CD4-positive, alpha-beta T cell treated with Interleukin-4 for 4 hours (primary cell): ENCODE results near the gene XAGE5.
"Not testable (repeated sequence)": the region's sequence is repeated elsewhere in the genome, so short reads cannot be mapped to it uniquely, and the experiment has no call there.

ENCODE experiments used
- DNase-seq: peaks from one replicate; pipeline ENCODE4 v3.0.0-alpha.2; 2020

The XAGE5 gene, protein sequence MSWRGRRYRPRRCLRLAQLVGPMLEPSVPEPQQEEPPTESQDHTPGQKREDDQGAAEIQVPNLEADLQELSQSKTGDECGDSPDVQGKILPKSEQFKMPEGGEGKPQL

DNA sequence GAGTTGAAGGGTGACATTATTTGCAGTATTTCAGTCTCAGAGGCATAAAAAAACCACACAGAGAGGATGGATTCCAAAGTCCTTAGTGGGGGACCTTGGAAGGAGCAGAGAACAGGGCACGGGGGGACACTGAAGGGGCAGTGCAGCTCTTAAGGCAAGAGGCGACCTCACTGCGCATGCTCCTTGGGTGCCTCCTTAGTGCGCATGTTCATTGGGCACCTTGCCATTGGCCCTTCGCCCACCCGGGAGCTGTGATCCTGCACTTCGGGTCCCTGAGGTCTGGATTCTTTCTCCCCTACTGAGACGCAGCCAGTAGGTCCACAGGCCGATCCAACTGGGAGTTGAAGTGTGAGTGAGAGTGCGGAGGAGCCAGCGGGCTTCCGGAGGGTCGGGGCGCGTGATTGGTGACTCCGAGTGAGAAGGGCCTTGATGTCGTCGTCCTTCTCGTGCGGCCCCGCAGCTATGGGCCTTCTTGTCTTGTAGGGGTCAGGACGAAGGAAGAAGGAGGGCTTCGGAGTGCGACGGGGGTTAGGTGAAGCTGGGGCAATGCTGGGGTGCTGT, at the start of gene XAGE5:
XAGE5 (plus strand) TSS at position 223 of the 561 bp plus-strand sequence. CDS start 1,280 bp downstream, outside the sequence.
- no peak for DNase-seq

- DNase-seq, result not testable (repeated sequence)
Measured at GRCh38 chrX:52765983-52766382, 45.1 kb upstream of the XAGE5 start.

- DNase-seq, result not testable (repeated sequence)
Measured at GRCh38 chrX:52773504-52773903, 37.6 kb upstream of the XAGE5 start.

- DNase-seq, result not testable (repeated sequence)
Measured at GRCh38 chrX:52797327-52797726, 13.8 kb upstream of the XAGE5 start, which contains the start of gene SPANXN5. SPANXN5 (minus strand) TSS chrX:52797427; CDS start chrX:52797348, 79 bp downstream.

- DNase-seq, result not testable (repeated sequence)
Measured at GRCh38 chrX:52804876-52805275, 6.2 kb upstream of the XAGE5 start.

- no peak for DNase-seq
Measured at GRCh38 chrX:52819788-52820187, 8.7 kb downstream of the XAGE5 start.

GRCh38 chrX:52821079-52821760, 10.1 kb downstream of the XAGE5 start:
- DNase-seq, result no peak

DNA sequence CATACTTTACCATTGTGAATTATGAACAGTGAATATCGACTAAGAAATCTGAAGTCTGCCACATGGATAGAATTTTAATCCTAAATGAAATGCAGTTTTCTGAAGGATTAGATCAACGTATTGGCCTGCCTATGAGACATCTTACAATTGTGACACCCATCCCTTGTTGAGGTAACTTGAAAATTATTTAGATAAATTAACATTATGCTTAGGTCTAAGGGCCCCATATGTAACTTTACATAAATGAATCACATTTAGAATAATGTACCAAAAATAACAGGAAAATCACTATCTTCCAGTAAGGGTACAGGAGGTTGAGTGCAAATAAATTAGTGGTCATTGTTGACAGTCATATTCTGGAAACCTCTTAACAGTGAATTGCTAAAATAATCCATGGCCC, 13.5 kb downstream of the XAGE5 start:
- DNase-seq, result no peak

- no peak for DNase-seq
Measured at GRCh38 chrX:52830551-52830950, 19.5 kb downstream of the XAGE5 start.

DNA sequence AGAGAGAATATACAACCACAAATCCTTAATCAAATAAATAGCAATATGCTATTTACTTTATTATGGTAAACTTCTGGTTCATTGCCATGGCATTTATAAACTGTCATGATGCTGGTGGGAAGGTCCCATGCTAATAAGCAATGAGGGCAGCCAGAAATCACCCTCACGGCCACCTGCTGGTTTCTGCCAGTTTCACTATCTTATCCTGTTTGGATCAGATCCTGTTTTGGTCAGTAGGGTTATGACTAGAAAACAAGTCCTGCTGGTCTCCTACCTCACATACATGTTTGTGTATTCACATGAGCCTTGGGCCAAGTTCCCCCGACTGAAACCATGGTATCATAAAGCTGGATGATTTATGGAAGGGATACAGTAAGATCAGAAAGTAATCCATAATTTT, 28.1 kb downstream of the XAGE5 start:
- no peak for DNase-seq

DNA sequence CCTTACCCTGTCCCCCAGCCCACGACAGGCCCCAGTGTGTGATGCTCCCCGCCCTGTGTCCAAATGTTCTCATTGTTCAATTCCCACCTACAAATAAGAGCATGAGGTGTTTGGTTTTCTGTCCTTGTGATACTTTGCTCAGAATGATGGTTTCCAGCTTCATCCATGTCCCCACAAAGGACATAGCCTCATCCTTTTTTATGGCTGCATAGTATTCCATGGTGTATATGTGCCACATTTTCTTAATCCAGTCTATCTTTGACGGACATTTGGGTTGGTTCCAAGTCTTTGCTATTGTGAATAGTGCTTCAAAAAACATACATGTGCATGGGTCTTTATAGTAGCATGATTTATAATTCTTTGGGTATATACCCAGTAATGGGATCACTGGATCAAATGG, 32.5 kb downstream of the XAGE5 start:
- DNase-seq, result not testable (repeated sequence)

DNA sequence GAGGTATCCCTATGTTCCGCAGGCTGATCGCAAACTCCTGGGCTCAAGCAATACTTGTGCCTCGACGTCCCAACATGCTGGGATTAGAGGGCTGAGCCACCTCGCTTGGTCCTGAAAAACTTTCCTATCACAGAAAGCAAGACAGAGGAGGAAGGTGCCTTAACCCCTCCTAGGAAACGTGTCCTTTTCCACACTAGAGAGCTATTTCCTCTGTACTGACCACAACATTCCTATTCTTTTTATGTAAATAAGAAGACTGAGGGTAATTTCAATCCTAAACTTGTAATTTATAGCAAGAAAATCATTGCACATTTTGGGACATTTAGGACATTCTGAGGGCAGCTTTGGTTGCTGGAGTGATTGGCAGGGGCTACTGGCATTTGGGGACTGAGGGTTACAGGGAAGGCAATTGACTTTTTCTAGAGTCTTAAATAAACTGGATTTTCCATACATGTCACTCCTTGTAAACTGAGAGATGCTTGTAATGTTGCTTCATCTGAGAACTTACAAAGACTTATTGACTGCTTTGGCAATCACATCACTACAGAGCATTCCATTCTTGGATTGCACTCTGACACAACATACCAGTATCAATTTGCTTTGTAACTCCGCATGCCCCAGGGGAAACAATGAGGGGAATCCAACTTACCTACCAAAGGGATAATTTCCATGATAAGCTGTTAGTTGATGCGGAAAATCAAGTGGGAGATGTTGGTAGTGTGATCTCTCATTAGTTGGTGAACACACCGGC, 41.2 kb downstream of the XAGE5 start:
- no peak for DNase-seq

- DNase-seq, result not testable (repeated sequence)
Measured at GRCh38 chrX:52856991-52857525, 46.0 kb downstream of the XAGE5 start.

DNA sequence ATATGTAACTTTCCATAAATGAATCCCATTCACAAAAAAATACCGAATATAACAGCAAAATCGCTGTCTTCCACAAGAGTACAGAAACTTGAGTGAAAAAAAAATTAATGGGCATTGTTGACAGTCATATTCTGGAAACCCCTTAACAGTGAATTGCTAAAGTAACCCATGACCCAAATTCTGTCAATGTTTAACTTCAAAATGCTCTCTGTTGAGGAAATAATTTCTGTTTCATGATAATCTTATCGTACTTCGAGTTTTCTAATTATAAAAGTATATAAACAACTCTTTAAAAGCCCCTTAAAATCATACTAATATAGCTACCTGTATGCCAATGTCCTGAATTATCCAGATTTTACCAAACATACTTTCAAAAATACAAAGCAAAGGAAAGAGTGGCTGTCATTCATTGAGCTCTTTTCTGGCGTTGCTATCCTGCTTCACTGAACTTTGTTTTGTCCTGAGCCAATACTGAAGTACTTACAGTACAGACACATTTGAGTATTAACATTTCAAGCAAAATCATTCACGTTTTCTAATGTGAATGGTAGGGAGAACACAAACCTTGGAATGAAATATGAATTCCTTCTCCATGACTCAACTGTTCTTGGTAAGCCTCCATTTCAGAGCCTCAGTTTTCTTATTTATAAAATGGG, 54.4 kb downstream of the XAGE5 start:
- no peak for DNase-seq
